Endothelial cell of umbilical vein (primary cell): ENCODE results near the gene RNF130. TPM values are rescaled to one million over a fixed set of nuclear protein-coding genes. Genes with fewer than 3 reads are reported as not detected.

Source experiments
- BruUV-seq: library from RNA; stranded (reverse); fragments of 400-500 nt; replicated peaks from 2 replicates; lab custom pipeline; 2021; lab: Mats Ljungman, UMichigan
- CTCF ChIA-PET: fragments of 300-600, 350-600 bp; sonication (Branson Sonifier 250); formaldehyde crosslinking; loops from one replicate; lab custom pipeline; 2021; ENCODE audit warnings: antibody characterized with exemption, inconsistent platforms; lab: Charles Lee
- POLR2A ChIA-PET: fragments of 300-600, 350-600 bp; sonication (Branson Sonifier 250); formaldehyde crosslinking; loops from one replicate; lab custom pipeline; 2021; ENCODE audit warnings: antibody characterized with exemption, inconsistent platforms; lab: Charles Lee
- DNase-seq: peaks from one replicate; pipeline ENCODE4 v3.0.0-alpha.2; 2011; ENCODE audit warnings: low read depth, low spot score
- FAIRE-seq: peaks from 2 replicates; lab custom pipeline; 2011; peaks lifted over from hg19 to GRCh38; lab: Jason Lieb, UNC
- H2AFZ ChIP-seq: 2 replicates; pipeline ENCODE4 v1.6.0; 2012; ENCODE audit warnings: low read depth, low read length, control low read depth, inconsistent platforms
- H3K27ac ChIP-seq: 2 replicates; pipeline ENCODE4 v1.5.1; 2011; ENCODE audit warnings: low read depth, mild to moderate bottlenecking, control low read depth, low read length, moderate library complexity; ENCODE audit not compliant: insufficient read depth
- H3K27me3 ChIP-seq, 2 experiments: 2 replicates each; pipeline versions ENCODE4 v1.6.0 to v1.6.1; 2011; ENCODE audit warnings: low read length in 2 of 2, mixed read lengths in 1 of 2; ENCODE audit not compliant: control insufficient read depth in 2 of 2, insufficient read depth in 2 of 2
- H3K36me3 ChIP-seq, 2 experiments: 2 replicates in 1 of 2; 3 replicates in 1 of 2; pipeline ENCODE4 v1.5.1; 2011; ENCODE audit warnings: low read length in 2 of 2, mild to moderate bottlenecking in 1 of 2, moderate library complexity in 1 of 2; ENCODE audit not compliant: control insufficient read depth in 2 of 2, insufficient read depth in 2 of 2; ENCODE audit errors: extremely low read depth in 1 of 2
- H3K4me1 ChIP-seq: 3 replicates; pipeline ENCODE4 v1.5.1; 2011; ENCODE audit warnings: mild to moderate bottlenecking, low read length; ENCODE audit not compliant: control insufficient read depth, insufficient read depth; ENCODE audit errors: extremely low read depth
- H3K4me2 ChIP-seq: 2 replicates; pipeline ENCODE4 v1.6.1; 2011; ENCODE audit warnings: low read length, control low read depth, mixed read lengths; ENCODE audit not compliant: insufficient read depth
- H3K4me3 ChIP-seq, 3 experiments: fragments of 200-600 bp in 1 of 3; sonication (generic), shearing (Covaris generic) in 1 of 3; replicated peaks in 1 of 3; 2 replicates each; pipeline ENCODE4 v1.5.1; 2011 to 2016; ENCODE audit warnings: control low read depth in 3 of 3, low read length in 3 of 3, mild to moderate bottlenecking in 2 of 3, inconsistent platforms in 1 of 3, low read depth in 1 of 3, moderate library complexity in 1 of 3; ENCODE audit not compliant: insufficient read depth in 1 of 3
- H3K79me2 ChIP-seq: 2 replicates; pipeline ENCODE4 v1.6.0; 2012; ENCODE audit warnings: low read length, inconsistent platforms; ENCODE audit not compliant: control insufficient read depth, insufficient read depth
- H3K9ac ChIP-seq: replicated peaks from 2 replicates; pipeline ENCODE3; 2011; ENCODE audit warnings: low read length, control low read depth; ENCODE audit not compliant: insufficient read depth; ENCODE audit errors: extremely low read depth
- H3K9me1 ChIP-seq: replicated peaks from 3 replicates; pipeline ENCODE4 v1.6.0; 2011; ENCODE audit warnings: mild to moderate bottlenecking, low read length; ENCODE audit not compliant: control insufficient read depth, insufficient read depth; ENCODE audit errors: extremely low read depth
- H3K9me3 ChIP-seq: replicated peaks from 2 replicates; pipeline ENCODE4 v1.5.1; 2012; ENCODE audit warnings: low read length, inconsistent platforms; ENCODE audit not compliant: control insufficient read depth, insufficient read depth
- H4K20me1 ChIP-seq: replicated peaks from 2 replicates; pipeline ENCODE3; 2011; ENCODE audit warnings: mild to moderate bottlenecking, low read length; ENCODE audit not compliant: control insufficient read depth, insufficient read depth; ENCODE audit errors: extremely low read depth
- CTCF ChIP-seq, 2 donors: IDR thresholded peaks; 1 replicate in 1 of 2; 2 replicates in 1 of 2; pipeline ENCODE4 v1.5.1; 2011; ENCODE audit warnings: low read length in 2 of 2, mild to moderate bottlenecking in 2 of 2, moderate library complexity in 2 of 2, control low read depth in 1 of 2, inconsistent platforms in 1 of 2, low read depth in 1 of 2; ENCODE audit not compliant: insufficient read depth in 1 of 2; ENCODE audit errors: extremely low read depth in 1 of 2
- EZH2 ChIP-seq: IDR thresholded peaks from 2 replicates; pipeline ENCODE4 v1.6.1; 2012; ENCODE audit warnings: borderline replicate concordance, low read depth, mild to moderate bottlenecking, moderate library complexity, low read length, inconsistent platforms; ENCODE audit not compliant: severe bottlenecking
- FOS ChIP-seq: IDR thresholded peaks from 2 replicates; pipeline ENCODE4 v1.6.1; 2011; ENCODE audit warnings: mild to moderate bottlenecking, low read length, moderate library complexity, borderline replicate concordance; ENCODE audit not compliant: insufficient read depth
- GATA2 ChIP-seq: IDR thresholded peaks from 2 replicates; pipeline ENCODE4 v1.7.0; 2011; ENCODE audit warnings: low read depth, mild to moderate bottlenecking, moderate library complexity, mixed read lengths, low read length; ENCODE audit not compliant: insufficient read length, insufficient read depth
- JUN ChIP-seq: IDR thresholded peaks from 2 replicates; pipeline ENCODE4 v1.6.1; 2011; ENCODE audit warnings: borderline replicate concordance, low read depth; ENCODE audit not compliant: insufficient read length, insufficient read depth
- MAX ChIP-seq: IDR thresholded peaks from 2 replicates; pipeline ENCODE4 v1.6.1; 2011; ENCODE audit not compliant: insufficient read depth, insufficient read length
- MYC ChIP-seq: IDR thresholded peaks from one replicate; pipeline ENCODE4 v1.6.1; 2011; ENCODE audit warnings: mild to moderate bottlenecking, low read depth, low read length
- POLR2A ChIP-seq: IDR thresholded peaks from 2 replicates; pipeline ENCODE4 v1.6.1; 2012; ENCODE audit warnings: low read depth, mild to moderate bottlenecking, control low read depth, low read length
- POLR2AphosphoS5 ChIP-seq: IDR thresholded peaks from 2 replicates; pipeline ENCODE4 v1.6.1; 2012; ENCODE audit warnings: low read depth, mild to moderate bottlenecking, control low read depth, low read length, moderate library complexity; ENCODE audit not compliant: insufficient read depth
- dilution Hi-C: fragments of 300-500 bp; cut with MboI; formaldehyde crosslinking; loops from one replicate; pipeline ENCODE4 v1.15.0; 2019; ENCODE audit warnings: low sequenced_read_pairs; ENCODE audit not compliant: extremely low pct_ligation_motif_present
- intact Hi-C: fragments of 100-400 bp; cut with micrococcal nuclease; formaldehyde crosslinking; loops from one replicate; pipeline ENCODE4 v1.10.0; 2022
- polyA plus RNA-seq, 4 experiments: library from polyadenylated mRNA; depleted of rRNA in 3 of 4; stranded (reverse) in 3 of 4; unstranded in 1 of 4; fragments of >200 nt; gene quantifications; 2 replicates each; pipeline versions ENCODE4 v1.2.1 to v1.2.3, GENCODE V29; 2011 to 2012; ENCODE audit warnings: missing spikeins in 1 of 4
- total RNA-seq: library from RNA; stranded (reverse); gene quantifications from 2 replicates; pipeline ENCODE4 v1.2.3, GENCODE V29; 2021

Gene RNF130
- total and polyA plus RNA-seq, 2 donors (not counting 3 experiments of a cell fraction or from before 2014, with no cell fraction given): 43.0 to 43.1 TPM

GRCh38 chr5:180052211-180052818 lies 19.2 kb downstream of the RNF130 start:
- peaks cover 10% of the 10 kb centered on the region for H3K79me2 ChIP-seq

GRCh38 chr5:180050121-180050940 lies 21.2 kb downstream of the RNF130 start:
- ChIA-PET POLR2A (no interaction called here), CTCF (interaction anchor here (2.2 kb wide), 1 partner anchor 23 kb away, joined by 5 read pairs; no protein-coding TSS in a partner anchor)
- Histone ChIP-seq H3K27ac (no peak overlapping the region), H3K4me3 (no peak overlapping the region), H3K9ac (no peak overlapping the region), H3K9me3 (no peaks in the 10 kb centered on the region), H3K79me2 (peaks cover 9% of the 10 kb centered on the region), H3K9me1 (no peaks in the 10 kb centered on the region), H4K20me1 (no peaks in the 10 kb centered on the region), H3K36me3 (no peaks in the 10 kb centered on the region), H2AFZ (no peak overlapping the region), H3K4me1 (peaks cover 8% of the 10 kb centered on the region), H3K27me3 (no peaks in the 10 kb centered on the region), H3K4me2 (no peak overlapping the region)
- BruUV-seq: no TSS peak
- DNase-seq (no peak), FAIRE-seq (no peak)
- dilution Hi-C loops (no loop called here), intact Hi-C loops (no loop called here)
- TF ChIP-seq CTCF (IDR thresholded peaks at IDR 0.05; ENCODE audit: extremely low read depth in 1 of 2, insufficient read depth in 1 of 2, low read depth in 1 of 2, low read length in 2 of 2) (no peak), FOS (no peak), GATA2 (no peak), EZH2 (no peak), POLR2A (no peak), JUN (no peak), MAX (no peak), MYC (no peak), POLR2AphosphoS5 (no peak)

More at GRCh38 chr5:180052211-180052818, 19.2 kb downstream of the RNF130 start:
- Histone ChIP-seq H3K9me1 (no peaks in the 10 kb centered on the region), H3K9me3 (no peaks in the 10 kb centered on the region), H3K9ac (no peak overlapping the region), H3K4me3 (no peak overlapping the region), H3K4me1 (peaks cover 13% of the 10 kb centered on the region), H3K4me2 (no peak overlapping the region), H3K27ac (no peak overlapping the region), H3K36me3 (no peaks in the 10 kb centered on the region), H3K27me3 (no peaks in the 10 kb centered on the region), H2AFZ (no peak overlapping the region), H4K20me1 (no peaks in the 10 kb centered on the region)
- intact Hi-C loops: no loop called here
- no peak for TF ChIP-seq POLR2AphosphoS5
- DNase-seq: no peak
- dilution Hi-C loops: no loop called here
- no peak for FAIRE-seq
- no TSS peak for BruUV-seq
- POLR2A ChIA-PET: no interaction called here
- CTCF ChIA-PET: no interaction called here
